ENCODE results near the gene TNS2.

TNS2 gene

DNA sequence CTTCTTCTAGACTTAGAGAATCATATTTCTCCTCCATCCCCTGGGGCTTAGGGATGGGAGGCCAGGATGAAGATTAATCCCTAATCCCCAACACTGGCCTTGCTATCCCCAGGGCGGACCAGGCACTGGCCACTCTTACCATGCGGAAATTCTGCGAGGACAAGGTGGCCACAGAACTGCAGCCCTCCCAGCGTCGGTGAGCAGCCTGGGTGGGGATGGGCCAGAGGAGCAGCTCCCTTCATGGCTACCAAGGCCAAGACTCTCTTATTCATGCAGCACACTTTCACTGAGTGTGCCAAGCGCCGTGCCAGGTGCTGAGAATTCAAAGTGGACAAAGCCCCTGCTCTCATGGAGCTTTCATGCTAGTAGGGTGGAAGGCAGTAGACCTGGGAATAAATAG lies 7.0 kb downstream of the TNS2 start:
- DNase-seq = no peak

DNA sequence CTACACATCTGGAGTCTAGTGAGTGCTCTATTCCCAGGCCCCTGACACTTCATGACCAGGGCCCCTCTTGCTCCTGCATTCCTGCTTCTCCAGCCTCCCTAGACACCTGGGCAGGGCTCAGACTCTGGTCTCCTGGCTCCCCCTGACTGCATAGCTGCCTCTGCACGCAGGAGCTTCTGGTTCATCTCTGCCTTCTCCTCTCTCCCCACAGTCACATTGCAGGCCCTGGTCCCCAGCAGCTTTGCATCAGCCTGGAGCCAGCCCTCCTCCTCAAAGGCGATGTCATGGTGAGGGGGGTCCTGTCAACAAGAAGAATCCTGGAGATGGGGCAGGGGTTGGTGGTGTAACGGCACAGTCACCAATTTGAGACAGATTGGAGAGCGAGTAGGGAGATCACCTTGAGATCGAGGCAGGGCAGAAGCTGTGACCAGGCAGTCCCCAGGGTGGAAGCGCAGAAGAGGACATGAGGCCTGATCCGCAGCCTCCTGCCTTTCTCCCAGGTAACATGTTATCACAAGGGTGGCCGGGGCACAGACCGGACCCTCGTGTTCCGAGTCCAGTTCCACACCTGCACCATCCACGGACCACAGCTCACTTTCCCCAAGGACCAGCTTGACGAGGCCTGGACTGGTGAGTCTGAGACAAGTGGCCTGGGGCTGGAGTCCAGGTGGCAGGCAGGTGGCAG lies 8.1 kb downstream of the TNS2 start:
- no peak for DNase-seq

GRCh38 chr12:53058674-53059433 lies 9.0 kb downstream of the TNS2 start:
- no peak for DNase-seq

DNA sequence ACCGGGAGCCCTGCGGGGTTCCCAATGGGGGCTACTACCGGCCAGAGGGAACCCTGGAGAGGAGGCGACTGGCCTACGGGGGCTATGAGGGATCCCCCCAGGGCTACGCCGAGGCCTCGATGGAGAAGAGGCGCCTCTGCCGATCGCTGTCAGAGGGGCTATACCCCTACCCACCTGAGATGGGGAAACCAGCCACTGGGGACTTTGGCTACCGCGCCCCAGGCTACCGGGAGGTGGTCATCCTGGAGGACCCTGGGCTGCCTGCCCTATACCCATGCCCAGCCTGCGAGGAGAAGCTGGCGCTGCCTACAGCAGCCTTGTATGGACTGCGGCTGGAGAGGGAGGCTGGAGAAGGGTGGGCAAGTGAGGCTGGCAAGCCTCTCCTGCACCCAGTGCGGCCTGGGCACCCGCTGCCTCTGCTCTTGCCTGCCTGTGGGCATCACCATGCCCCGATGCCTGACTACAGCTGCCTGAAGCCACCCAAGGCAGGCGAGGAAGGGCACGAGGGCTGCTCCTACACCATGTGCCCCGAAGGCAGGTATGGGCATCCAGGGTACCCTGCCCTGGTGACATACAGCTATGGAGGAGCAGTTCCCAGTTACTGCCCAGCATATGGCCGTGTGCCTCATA lies 9.7 kb downstream of the TNS2 start:
- no peak for DNase-seq

DNA sequence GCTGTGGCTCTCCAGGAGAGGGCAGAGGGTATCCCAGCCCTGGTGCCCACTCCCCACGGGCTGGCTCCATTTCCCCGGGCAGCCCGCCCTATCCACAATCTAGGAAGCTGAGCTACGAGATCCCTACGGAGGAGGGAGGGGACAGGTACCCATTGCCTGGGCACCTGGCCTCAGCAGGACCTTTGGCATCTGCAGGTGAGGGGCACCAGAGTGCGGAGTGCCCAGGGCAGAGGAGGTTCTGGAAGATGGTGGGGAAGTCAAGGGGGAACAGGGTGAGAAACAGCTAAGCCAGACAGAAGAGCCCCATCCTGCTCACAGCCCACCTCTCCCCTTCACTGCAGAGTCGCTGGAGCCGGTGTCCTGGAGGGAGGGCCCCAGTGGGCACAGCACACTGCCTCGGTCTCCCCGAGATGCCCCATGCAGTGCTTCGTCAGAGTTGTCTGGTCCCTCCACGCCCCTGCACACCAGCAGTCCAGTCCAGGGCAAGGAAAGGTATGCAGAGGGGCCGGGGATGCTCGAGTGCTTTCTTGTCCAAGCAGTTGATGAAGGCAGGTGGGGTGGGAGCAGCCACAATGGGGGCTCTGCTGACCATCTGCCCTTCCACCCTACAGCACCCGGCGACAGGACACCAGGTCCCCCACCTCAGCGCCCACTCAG lies 10.3 kb downstream of the TNS2 start:
- DNase-seq = no peak

- DNase-seq = no peak
Measured at GRCh38 chr12:53060721-53061276, 10.9 kb downstream of the TNS2 start.

DNA sequence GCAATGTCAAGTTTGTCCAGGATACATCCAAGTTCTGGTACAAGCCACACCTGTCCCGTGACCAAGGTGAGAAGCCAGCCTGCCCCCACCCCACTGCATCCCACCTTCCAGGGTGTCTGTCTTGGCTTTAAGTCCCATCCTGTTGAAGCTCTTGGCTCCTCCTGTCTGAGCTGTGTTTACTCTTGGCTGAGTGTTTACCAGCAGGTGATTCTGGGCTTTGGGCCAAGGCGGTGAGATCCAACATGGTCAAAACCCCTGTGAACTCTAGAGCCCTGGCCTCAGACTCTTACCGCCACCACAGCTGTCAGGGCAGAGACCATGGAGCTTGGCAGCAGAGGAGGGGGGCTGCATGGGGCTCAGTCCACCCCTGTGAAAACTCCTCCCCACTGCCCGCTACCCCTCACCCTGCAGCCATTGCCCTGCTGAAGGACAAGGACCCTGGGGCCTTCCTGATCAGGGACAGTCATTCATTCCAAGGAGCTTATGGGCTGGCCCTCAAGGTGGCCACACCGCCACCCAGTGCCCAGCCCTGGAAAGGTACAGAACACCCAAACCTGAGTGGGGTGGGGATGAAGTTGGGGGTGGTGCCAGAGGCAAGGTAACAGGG lies 11.6 kb downstream of the TNS2 start:
- DNase-seq = no peak

DNA sequence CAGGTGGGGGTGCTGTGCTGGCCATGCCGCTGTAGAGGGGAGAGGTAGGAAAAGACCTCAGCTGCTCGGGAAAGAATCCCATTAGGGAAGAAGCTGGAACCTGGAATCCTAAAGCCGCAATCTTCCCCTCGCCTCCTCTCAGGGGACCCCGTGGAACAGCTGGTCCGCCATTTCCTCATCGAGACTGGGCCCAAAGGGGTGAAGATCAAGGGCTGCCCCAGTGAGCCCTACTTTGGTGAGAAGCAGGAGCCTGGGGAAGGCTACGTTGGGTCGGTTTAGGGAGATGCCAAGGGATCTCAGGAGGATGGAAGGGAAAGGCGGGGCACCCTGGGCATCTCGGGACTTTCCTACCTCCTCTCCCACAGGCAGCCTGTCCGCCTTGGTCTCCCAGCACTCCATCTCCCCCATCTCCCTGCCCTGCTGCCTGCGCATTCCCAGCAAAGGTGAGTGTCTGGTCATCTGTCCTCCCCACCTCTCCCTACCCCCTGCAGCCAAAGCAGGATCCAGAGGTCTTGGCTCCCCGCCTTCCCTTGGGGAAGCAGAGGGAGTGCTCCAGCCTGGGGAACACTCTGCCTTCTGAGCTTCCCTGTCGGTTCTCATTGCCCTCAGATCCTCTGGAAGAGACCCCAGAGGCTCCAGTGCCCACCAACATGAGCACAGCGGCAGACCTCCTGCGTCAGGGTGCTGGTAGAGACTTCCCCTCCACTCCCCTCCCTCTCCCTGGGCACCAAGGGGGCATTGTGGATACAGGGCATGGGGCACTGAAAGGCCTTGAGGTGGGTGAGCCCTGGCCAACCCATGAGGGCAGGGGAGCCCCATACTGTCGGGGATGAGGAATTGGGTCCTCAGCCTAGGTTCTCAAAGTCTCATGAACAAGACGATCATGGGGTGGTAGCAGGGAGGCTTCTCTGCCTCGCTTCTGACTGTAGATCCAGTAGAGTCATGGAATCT lies 12.4 kb downstream of the TNS2 start:
- no peak for DNase-seq

DNA sequence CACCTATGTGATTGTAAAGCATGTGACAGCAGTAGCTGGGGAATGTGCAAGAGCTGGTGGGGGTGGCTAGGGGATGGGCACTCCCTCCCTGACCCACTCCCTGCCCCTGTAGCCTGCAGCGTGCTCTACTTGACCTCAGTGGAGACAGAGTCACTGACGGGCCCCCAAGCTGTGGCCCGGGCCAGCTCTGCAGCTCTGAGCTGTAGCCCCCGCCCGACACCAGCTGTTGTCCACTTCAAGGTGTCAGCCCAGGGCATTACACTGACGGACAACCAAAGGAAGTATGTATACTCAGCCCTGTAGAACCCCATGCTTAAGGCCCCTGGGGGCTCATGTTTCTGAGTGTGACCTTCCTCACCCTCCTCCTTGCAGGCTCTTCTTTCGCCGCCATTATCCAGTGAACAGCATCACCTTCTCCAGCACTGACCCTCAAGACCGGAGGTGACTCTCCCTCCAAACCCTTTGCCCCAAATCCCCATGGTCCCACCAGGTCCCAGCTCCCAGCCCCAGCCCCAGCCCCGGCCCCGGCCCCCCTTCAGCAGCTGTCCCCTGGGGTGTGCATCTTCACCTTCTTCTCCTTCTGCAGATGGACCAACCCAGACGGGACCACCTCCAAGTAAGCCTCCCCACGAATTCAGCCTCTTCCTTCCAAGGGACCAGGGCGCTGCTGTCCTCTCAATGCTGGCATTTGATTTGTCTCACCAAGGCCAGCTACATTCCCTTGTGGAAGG lies 13.3 kb downstream of the TNS2 start:
- no peak for DNase-seq

DNA sequence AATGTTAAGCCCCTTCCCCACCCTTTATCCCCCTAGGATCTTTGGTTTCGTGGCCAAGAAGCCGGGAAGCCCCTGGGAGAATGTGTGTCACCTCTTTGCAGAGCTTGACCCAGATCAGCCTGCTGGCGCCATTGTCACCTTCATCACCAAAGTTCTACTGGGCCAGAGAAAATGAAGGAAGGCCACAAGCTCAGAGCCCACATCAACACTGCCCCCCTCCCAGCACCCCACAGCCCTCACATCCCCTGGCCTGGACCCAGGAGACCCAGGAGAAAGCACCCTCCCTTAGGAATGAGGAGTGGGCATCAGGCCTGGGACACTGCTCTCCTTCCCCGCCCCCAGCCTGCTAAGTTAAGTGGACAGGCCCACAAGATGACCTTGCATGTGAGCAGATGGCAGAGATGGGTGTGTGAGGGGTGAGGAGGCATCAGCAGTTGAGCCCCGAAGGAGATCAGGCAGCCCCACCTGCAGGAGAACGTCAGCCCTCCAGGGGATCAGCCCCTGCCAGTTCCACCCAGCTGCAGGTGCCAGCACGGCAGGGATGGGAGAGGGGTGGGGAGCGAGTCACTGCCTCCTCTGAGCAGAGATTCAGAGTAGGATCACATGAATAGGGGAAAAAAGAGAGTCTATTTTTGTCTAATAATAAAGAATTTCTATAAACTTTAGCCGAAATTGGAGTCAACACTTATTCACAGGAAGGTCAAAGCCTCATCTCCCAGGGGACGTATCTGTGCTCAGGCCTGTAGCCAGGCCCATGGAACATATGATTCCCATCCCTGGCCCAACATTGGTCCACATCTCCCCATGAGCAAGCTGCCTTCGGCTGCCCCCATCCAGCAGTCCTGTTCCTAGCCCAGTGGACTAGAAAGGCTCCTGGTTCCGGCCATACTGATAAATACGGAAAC lies 14.1 kb downstream of the TNS2 start:
- DNase-seq = no peak

- no peak for DNase-seq
Measured at GRCh38 chr12:53064613-53065436, 15.0 kb downstream of the TNS2 start.

- DNase-seq = no peak
Measured at GRCh38 chr12:53065470-53065869, 15.6 kb downstream of the TNS2 start.

- DNase-seq = peak; percentile 54
Measured at GRCh38 chr12:53065975-53066931, 16.4 kb downstream of the TNS2 start.

GRCh38 chr12:53067074-53067992 lies 17.5 kb downstream of the TNS2 start:
- DNase-seq = no peak

- DNase-seq = no peak
Measured at GRCh38 chr12:53067993-53068770, 18.3 kb downstream of the TNS2 start.
